HCT116 (cell line): Measurements from ENCODE around the gene FAM90A1. TPM values are rescaled to one million over a fixed set of nuclear protein-coding genes. Genes with fewer than 3 reads are reported as not detected.
"Not testable (repeated sequence)": the region's sequence is repeated elsewhere in the genome, so short reads cannot be mapped to it uniquely, and the experiment has no call there.

ENCODE experiments used
- ATAC-seq: fragments of 200-7000 bp; cut with Tn5 transposase; 2 replicates; pipeline ENCODE4 v1.9.1; 2020; ENCODE audit warnings: mild to moderate bottlenecking, moderate library complexity
- BruUV-seq: library from RNA; stranded (reverse); fragments of 400-500 nt; replicated peaks from 2 replicates; lab custom pipeline; 2021; lab: Mats Ljungman, UMichigan
- CTCF ChIA-PET: fragments of 300-600 bp; sonication (Branson Sonifier 250); formaldehyde crosslinking; loops from one replicate; lab custom pipeline; 2021; ENCODE audit warnings: antibody characterized with exemption; lab: Charles Lee
- POLR2A ChIA-PET: fragments of 300-600, 350-600 bp; sonication (Branson Sonifier 250); formaldehyde crosslinking; loops from one replicate; lab custom pipeline; 2021; ENCODE audit warnings: antibody characterized with exemption; lab: Charles Lee
- RAD21 ChIA-PET, 2 experiments: fragments of 300-600 bp; sonication (Branson Sonifier 250); formaldehyde crosslinking; loops; one replicate each; lab custom pipeline; 2023; ENCODE audit warnings: low total read pairs in 2 of 2; ENCODE audit not compliant: uncharacterized antibody in 2 of 2, unreplicated experiment in 2 of 2, low non-redundant PET in 1 of 2; lab: Charles Lee
- DNase-seq: peaks from one replicate; pipeline ENCODE4 v3.0.0-alpha.2; 2010; ENCODE audit warnings: low read depth, low spot score
- H2AFZ ChIP-seq: fragments of 200-600 bp; shearing (Covaris generic), sonication (generic); 2 replicates; pipeline ENCODE4 v1.6.1; 2017; ENCODE audit warnings: low read depth, mixed run types, mixed read lengths, antibody characterized with exemption, low read length; ENCODE audit not compliant: poor library complexity, severe bottlenecking
- H3K27ac ChIP-seq: 2 replicates; pipeline ENCODE4 v1.5.1; 2012; ENCODE audit warnings: low read depth, low read length
- H3K27me3 ChIP-seq: fragments of 200-600 bp; sonication (generic); 2 replicates; pipeline ENCODE4 v1.6.1; 2016; ENCODE audit warnings: mixed run types, low read length, mixed read lengths; ENCODE audit not compliant: insufficient read depth
- H3K36me3 ChIP-seq, 2 experiments: fragments of 200-500 bp in 1 of 2; fragments of 200-600 bp in 1 of 2; sonication (Bioruptor generic) in 1 of 2; sonication (generic) in 1 of 2; 2 replicates each; pipeline versions ENCODE4 v1.5.1 to v1.6.1; 2014 to 2016; ENCODE audit warnings: low read length in 2 of 2, inconsistent platforms in 1 of 2, mixed read lengths in 1 of 2, mixed run types in 1 of 2; ENCODE audit not compliant: insufficient read depth in 2 of 2, control insufficient read depth in 1 of 2
- H3K4me1 ChIP-seq, 2 experiments: fragments of 200-600 bp in 1 of 2; sonication (generic) in 1 of 2; 2 replicates each; pipeline versions ENCODE4 v1.5.1 to v1.6.1; 2012 to 2017; ENCODE audit warnings: low read length in 2 of 2, inconsistent platforms in 1 of 2, mild to moderate bottlenecking in 1 of 2, mixed read lengths in 1 of 2, mixed run types in 1 of 2, moderate library complexity in 1 of 2; ENCODE audit not compliant: insufficient read depth in 2 of 2, control insufficient read depth in 1 of 2
- H3K4me2 ChIP-seq: fragments of 200-600 bp; sonication (generic); 2 replicates; pipeline ENCODE4 v1.6.1; 2017; ENCODE audit warnings: mixed run types, low read length, mixed read lengths
- H3K4me3 ChIP-seq, 2 experiments: fragments of 200-600 bp in 1 of 2; sonication (generic) in 1 of 2; replicated peaks in 1 of 2; 2 replicates each; pipeline ENCODE4 v1.5.1; 2011 to 2016; ENCODE audit warnings: low read length in 2 of 2, control low read depth in 1 of 2, low read depth in 1 of 2, mild to moderate bottlenecking in 1 of 2, mixed read lengths in 1 of 2, mixed run types in 1 of 2
- H3K79me2 ChIP-seq: fragments of 200-600 bp; sonication (generic); 2 replicates; pipeline ENCODE4 v1.6.1; 2017; ENCODE audit warnings: mild to moderate bottlenecking, mixed run types, low read length, moderate library complexity, mixed read lengths; ENCODE audit not compliant: insufficient read depth
- H3K9ac ChIP-seq: fragments of 200-600 bp; sonication (generic); 2 replicates; pipeline ENCODE4 v1.6.1; 2016; ENCODE audit warnings: low read length, mixed read lengths
- H3K9me2 ChIP-seq: fragments of 200-600 bp; sonication (generic), shearing (Covaris generic); 2 replicates; pipeline ENCODE4 v1.6.1; 2017; ENCODE audit warnings: mixed run types, mild to moderate bottlenecking, moderate library complexity; ENCODE audit not compliant: insufficient read depth
- H3K9me3 ChIP-seq, 2 experiments: fragments of 200-500 bp in 1 of 2; fragments of 200-600 bp in 1 of 2; sonication (Bioruptor generic) in 1 of 2; sonication (generic) in 1 of 2; 2 replicates each; pipeline ENCODE4 v1.6.1; 2014 to 2017; ENCODE audit warnings: low read length in 2 of 2, mixed read lengths in 2 of 2, inconsistent platforms in 1 of 2, low read depth in 1 of 2, mild to moderate bottlenecking in 1 of 2, mixed run types in 1 of 2, moderate library complexity in 1 of 2; ENCODE audit not compliant: control insufficient read depth in 1 of 2, insufficient read depth in 1 of 2
- H4K20me1 ChIP-seq: fragments of 200-600 bp; sonication (generic), shearing (Covaris generic); 2 replicates; pipeline ENCODE4 v1.6.1; 2017; ENCODE audit warnings: mixed run types, mild to moderate bottlenecking, moderate library complexity; ENCODE audit not compliant: insufficient read depth
- intact Hi-C: fragments of 100-400 bp; cut with micrococcal nuclease; formaldehyde crosslinking; loops from 2 replicates; pipeline ENCODE4 v1.10.0; 2022
- total RNA-seq: library from RNA; stranded (reverse); gene quantifications from one replicate; pipeline ENCODE4 v1.2.1, GENCODE V29; 2021; ENCODE audit not compliant: unreplicated experiment

Gene FAM90A1
- total RNA-seq, 1 experiment from 2014 or later: 0.64 TPM

- ATAC-seq, DNase-seq, H3K4me2 ChIP-seq, H4K20me1 ChIP-seq, H3K36me3 ChIP-seq, H3K9me3 ChIP-seq, H3K9ac ChIP-seq, intact Hi-C loops, H3K27ac ChIP-seq, H2AFZ ChIP-seq, RAD21 ChIA-PET, H3K9me2 ChIP-seq, H3K27me3 ChIP-seq, BruUV-seq, H3K4me1 ChIP-seq, H3K4me3 ChIP-seq, H3K79me2 ChIP-seq: not testable (repeated sequence)
- ChIA-PET POLR2A (interaction anchor here (0.5 to 0.6 kb wide), 2 partner anchors 140 to 196 kb away, joined by 3 to 5 read pairs; no protein-coding TSS in a partner anchor), CTCF (interaction anchor here (1.2 kb wide), 1 partner anchor 173 kb away, joined by 3 read pairs; no protein-coding TSS in a partner anchor)
Measured at GRCh38 chr12:8223646-8224045, 3.8 kb downstream of the FAM90A1 start.

GRCh38 chr12:8222303-8222702, 5.1 kb downstream of the FAM90A1 start:
- H3K4me2 ChIP-seq, H3K4me1 ChIP-seq, H3K27ac ChIP-seq, H3K27me3 ChIP-seq, H3K36me3 ChIP-seq, intact Hi-C loops, H4K20me1 ChIP-seq, H2AFZ ChIP-seq, DNase-seq, POLR2A ChIA-PET, RAD21 ChIA-PET, H3K9me3 ChIP-seq, ATAC-seq, H3K4me3 ChIP-seq, H3K79me2 ChIP-seq, H3K9me2 ChIP-seq, H3K9ac ChIP-seq, BruUV-seq: not testable (repeated sequence)
- CTCF ChIA-PET: interaction anchor here (0.6 kb wide), 1 partner anchor 10 kb away, joined by 3 read pairs; no protein-coding TSS in a partner anchor

DNA sequence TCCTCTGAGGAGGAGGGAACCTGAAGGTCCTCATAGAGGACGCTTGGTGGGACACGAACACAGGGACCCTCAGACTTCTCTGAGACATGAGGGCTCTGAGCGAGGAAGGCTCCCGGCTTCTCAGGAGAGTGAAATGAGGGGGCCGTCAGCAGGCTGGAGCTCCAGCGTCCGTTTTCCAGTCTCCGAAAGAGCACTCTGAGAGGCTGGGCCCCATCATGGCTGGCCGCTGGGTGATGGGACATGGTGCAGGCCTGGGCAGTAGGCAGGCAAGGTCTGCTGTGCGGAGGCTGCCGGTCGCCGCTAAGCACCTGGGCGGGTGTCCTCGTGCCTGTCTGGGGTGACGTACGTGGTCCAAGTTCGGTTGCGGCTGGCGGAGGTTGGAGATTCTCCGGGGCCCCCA, 5.6 kb downstream of the FAM90A1 start:
- H3K27ac ChIP-seq, RAD21 ChIA-PET, DNase-seq, H3K9me3 ChIP-seq, H3K9me2 ChIP-seq, H3K9ac ChIP-seq, BruUV-seq, H2AFZ ChIP-seq, H3K27me3 ChIP-seq, POLR2A ChIA-PET, ATAC-seq, H3K4me3 ChIP-seq, H3K4me2 ChIP-seq, H3K4me1 ChIP-seq, H4K20me1 ChIP-seq, intact Hi-C loops, H3K36me3 ChIP-seq, H3K79me2 ChIP-seq: not testable (repeated sequence)
- CTCF ChIA-PET: interaction anchor here (0.6 kb wide), 1 partner anchor 10 kb away, joined by 3 read pairs; no protein-coding TSS in a partner anchor

GRCh38 chr12:8221375-8221774, 6.0 kb downstream of the FAM90A1 start:
- CTCF ChIA-PET, H2AFZ ChIP-seq, H3K4me2 ChIP-seq, ATAC-seq, intact Hi-C loops, H3K4me1 ChIP-seq, H3K79me2 ChIP-seq, H3K4me3 ChIP-seq, H3K9me3 ChIP-seq, H3K27ac ChIP-seq, H3K27me3 ChIP-seq, BruUV-seq, H4K20me1 ChIP-seq, H3K36me3 ChIP-seq, H3K9ac ChIP-seq, H3K9me2 ChIP-seq, DNase-seq, POLR2A ChIA-PET, RAD21 ChIA-PET: not testable (repeated sequence)
